ENCODE data around the gene SEPTIN10.
"Not testable (repeated sequence)": the region's sequence is repeated elsewhere in the genome, so short reads cannot be mapped to it uniquely, and the experiment has no call there.

Gene SEPTIN10

DNA sequence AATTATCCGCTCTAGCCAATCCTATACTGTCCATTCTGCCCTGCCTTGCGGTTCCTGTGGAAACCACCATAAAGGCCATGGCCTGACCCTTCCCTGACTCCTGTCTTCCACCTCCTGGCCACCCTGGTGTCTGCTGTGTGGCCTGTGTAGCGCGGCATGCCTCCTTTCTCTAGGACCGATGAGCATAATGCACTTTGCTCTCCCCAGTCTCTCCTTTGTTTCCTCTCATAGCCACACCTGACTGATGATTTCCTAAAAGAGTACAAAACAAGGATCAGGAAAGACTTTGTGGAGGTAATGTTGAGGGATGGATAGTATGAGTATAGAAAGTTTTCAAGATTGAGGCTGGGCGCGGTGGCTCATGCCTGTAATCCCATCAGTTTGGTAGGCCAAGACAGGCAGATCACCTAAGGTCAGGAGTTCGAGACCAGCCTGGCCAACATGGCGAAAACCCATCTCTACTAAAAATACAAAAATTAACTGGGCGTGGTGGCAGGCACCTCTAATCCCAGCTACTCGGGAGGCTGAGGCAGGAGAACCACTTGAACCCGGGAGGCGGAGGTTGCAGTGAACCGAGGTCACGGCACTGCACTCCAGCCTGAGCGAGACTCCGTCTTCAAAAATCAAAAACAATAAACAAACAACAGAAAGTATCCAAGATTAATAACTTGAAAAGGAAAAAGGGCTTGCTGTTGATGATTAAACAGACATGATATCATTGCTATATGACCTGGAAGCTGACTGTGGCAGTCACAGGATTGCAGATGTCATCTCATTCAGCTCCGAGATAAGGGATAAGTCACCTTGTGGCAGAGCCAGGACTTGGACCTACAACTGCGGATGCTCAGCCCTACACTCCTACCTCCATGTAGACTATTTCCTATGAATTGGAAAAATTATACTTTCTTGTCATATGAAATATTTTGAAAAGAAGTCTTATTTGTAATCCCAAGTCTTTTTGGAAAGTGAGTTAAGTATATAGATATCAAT is 17.0 kb upstream of the SEPTIN10 start:
- H3K4me1 ChIP-seq (ENCODE audit: insufficient read depth, low read length) = no peaks in the 10 kb centered on the region
- no peaks in the 10 kb centered on the region for H3K9me3 ChIP-seq (ENCODE audit: low read length)
- H3K9ac ChIP-seq (ENCODE audit: low read length) = no peak overlapping the region
- no peak overlapping the region for H3K4me3 ChIP-seq (ENCODE audit: low read depth in 1 of 2, low read length in 2 of 2)
- no peaks in the 10 kb centered on the region for H3K36me3 ChIP-seq (ENCODE audit: insufficient read depth, low read length)
- no peak overlapping the region for H3K27ac ChIP-seq (ENCODE audit: low read depth, low read length)
- H3K27me3 ChIP-seq (ENCODE audit: control insufficient read depth in 1 of 2, insufficient read depth in 2 of 2, low read length in 2 of 2) = no peaks in the 10 kb centered on the region

DNA sequence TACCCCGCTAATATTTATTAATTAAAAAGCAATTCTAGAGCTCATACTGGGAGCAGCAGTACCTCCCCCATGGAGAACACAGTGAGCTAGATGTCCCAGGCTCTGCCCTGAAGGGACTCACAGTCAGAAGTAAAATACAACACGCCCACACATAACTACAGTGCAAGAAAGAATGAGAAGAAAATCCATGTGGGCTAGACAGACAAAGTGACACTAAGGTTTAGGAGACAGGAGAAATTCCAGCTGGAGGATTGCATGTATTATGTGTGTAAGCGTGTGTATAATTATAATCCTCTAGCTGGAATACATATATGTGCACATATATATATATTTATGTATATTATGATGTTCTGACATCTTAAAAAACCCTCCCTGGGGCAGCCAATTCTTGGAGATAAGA is 16.1 kb upstream of the SEPTIN10 start:
- Histone ChIP-seq H3K9ac (ENCODE audit: low read length) (no peak overlapping the region), H3K27ac (ENCODE audit: low read depth, low read length) (no peak overlapping the region), H3K4me1 (ENCODE audit: insufficient read depth, low read length) (no peaks in the 10 kb centered on the region), H3K9me3 (ENCODE audit: low read length) (no peaks in the 10 kb centered on the region), H3K36me3 (ENCODE audit: insufficient read depth, low read length) (no peaks in the 10 kb centered on the region), H3K4me3 (ENCODE audit: low read depth in 1 of 2, low read length in 2 of 2) (no peak overlapping the region), H3K27me3 (ENCODE audit: control insufficient read depth in 1 of 2, insufficient read depth in 2 of 2, low read length in 2 of 2) (no peaks in the 10 kb centered on the region)

DNA sequence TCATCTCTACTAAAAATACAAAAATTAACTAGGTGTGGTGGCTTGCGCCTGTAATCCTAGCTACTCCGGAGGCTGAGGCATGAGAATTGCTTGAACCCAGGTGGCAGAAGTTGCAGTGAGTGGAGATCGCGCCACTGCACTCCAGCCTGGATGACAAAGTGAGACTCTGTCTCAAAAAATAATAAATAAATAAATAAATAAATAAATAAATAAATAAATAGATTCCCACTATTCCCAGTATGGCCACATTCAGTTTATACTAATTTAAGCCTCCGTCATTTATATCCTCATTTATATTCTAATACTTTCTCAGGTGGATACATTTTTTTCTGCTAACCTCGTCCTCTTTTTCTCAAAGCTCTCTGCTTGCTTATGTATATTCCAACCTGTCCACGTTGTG is 14.6 kb upstream of the SEPTIN10 start:
- not testable (repeated sequence) for H3K36me3 ChIP-seq (ENCODE audit: insufficient read depth, low read length); H3K4me1 ChIP-seq (ENCODE audit: insufficient read depth, low read length); H3K9ac ChIP-seq (ENCODE audit: low read length); H3K27ac ChIP-seq (ENCODE audit: low read depth, low read length); H3K27me3 ChIP-seq (ENCODE audit: control insufficient read depth in 1 of 2, insufficient read depth in 2 of 2, low read length in 2 of 2); H3K4me3 ChIP-seq (ENCODE audit: low read depth in 1 of 2, low read length in 2 of 2); H3K9me3 ChIP-seq (ENCODE audit: low read length)

DNA sequence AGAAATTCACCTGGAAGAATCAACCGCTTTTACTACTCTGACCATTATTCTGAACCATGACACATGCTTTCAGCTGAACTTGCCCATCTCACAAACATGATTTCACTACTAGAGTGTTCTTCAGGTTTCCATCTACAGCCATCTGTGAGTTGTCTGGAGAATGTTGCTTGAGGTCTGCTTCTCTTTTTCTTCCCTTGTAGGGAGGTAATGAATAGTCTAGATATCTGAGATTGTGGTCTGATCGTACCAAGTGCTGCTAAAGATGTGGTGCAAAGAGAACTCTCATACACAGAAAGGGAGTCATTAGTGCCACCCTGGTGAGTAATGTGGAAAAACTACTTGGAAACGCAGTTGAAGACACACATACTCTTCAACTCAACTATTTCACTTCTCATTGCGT is 10.6 kb upstream of the SEPTIN10 start:
- no peaks in the 10 kb centered on the region for H3K27me3 ChIP-seq (ENCODE audit: control insufficient read depth in 1 of 2, insufficient read depth in 2 of 2, low read length in 2 of 2)
- no peak overlapping the region for H3K4me3 ChIP-seq (ENCODE audit: low read depth in 1 of 2, low read length in 2 of 2)
- no peak overlapping the region for H3K9ac ChIP-seq (ENCODE audit: low read length)
- H3K36me3 ChIP-seq (ENCODE audit: insufficient read depth, low read length) = no peaks in the 10 kb centered on the region
- no peaks in the 10 kb centered on the region for H3K9me3 ChIP-seq (ENCODE audit: low read length)
- H3K4me1 ChIP-seq (ENCODE audit: insufficient read depth, low read length) = no peaks in the 10 kb centered on the region
- H3K27ac ChIP-seq (ENCODE audit: low read depth, low read length) = no peak overlapping the region

DNA sequence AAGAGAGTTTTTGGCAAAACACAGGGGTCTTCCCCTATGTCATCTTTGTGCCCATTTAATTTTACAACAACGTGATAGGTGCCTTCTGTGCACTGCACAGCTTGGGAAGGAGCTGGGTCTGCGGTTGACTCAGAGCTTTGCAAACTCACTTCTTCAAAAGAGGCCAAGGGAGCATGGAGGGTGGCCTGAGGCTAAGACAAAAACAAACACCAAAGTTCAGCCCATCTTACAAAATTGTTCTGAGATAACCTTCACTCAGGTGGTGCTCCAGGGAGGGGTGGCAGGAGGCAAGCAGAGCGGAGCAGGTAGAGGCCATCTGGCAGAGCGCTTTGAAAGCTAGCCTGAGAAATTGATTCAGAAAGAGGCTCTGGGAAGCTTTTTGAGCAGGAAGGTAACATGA is 10.2 kb upstream of the SEPTIN10 start:
- no peak overlapping the region for H3K9ac ChIP-seq (ENCODE audit: low read length)
- no peak overlapping the region for H3K4me3 ChIP-seq (ENCODE audit: low read depth in 1 of 2, low read length in 2 of 2)
- no peaks in the 10 kb centered on the region for H3K27me3 ChIP-seq (ENCODE audit: control insufficient read depth in 1 of 2, insufficient read depth in 2 of 2, low read length in 2 of 2)
- H3K36me3 ChIP-seq (ENCODE audit: insufficient read depth, low read length) = no peaks in the 10 kb centered on the region
- H3K9me3 ChIP-seq (ENCODE audit: low read length) = no peaks in the 10 kb centered on the region
- no peak overlapping the region for H3K27ac ChIP-seq (ENCODE audit: low read depth, low read length)
- H3K4me1 ChIP-seq (ENCODE audit: insufficient read depth, low read length) = no peaks in the 10 kb centered on the region

DNA sequence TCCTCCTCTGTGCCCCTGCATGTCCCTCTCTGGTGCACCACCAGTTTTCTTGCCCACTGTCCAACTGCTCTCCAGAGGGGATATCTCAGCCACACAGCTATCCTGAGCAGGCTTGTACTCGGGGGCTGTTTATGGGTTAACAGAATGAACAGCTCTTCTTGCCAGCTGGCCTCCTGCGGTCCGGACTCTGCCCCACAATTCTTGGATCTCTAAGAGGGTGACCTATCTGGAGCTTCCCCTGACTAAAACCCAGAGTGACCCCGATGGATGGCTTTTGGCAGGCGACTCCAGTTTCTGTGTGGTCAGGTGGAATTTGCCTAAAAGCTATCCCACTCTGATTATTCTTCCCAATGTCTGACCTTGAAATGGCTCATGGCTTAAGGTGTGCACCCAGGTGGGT is 9.5 kb upstream of the SEPTIN10 start:
- no peaks in the 10 kb centered on the region for H3K36me3 ChIP-seq (ENCODE audit: insufficient read depth, low read length)
- no peaks in the 10 kb centered on the region for H3K9me3 ChIP-seq (ENCODE audit: low read length)
- H3K4me3 ChIP-seq (ENCODE audit: low read depth in 1 of 2, low read length in 2 of 2) = no peak overlapping the region
- H3K9ac ChIP-seq (ENCODE audit: low read length) = no peak overlapping the region
- H3K27ac ChIP-seq (ENCODE audit: low read depth, low read length) = no peak overlapping the region
- H3K27me3 ChIP-seq (ENCODE audit: control insufficient read depth in 1 of 2, insufficient read depth in 2 of 2, low read length in 2 of 2) = no peaks in the 10 kb centered on the region
- H3K4me1 ChIP-seq (ENCODE audit: insufficient read depth, low read length) = no peaks in the 10 kb centered on the region

DNA sequence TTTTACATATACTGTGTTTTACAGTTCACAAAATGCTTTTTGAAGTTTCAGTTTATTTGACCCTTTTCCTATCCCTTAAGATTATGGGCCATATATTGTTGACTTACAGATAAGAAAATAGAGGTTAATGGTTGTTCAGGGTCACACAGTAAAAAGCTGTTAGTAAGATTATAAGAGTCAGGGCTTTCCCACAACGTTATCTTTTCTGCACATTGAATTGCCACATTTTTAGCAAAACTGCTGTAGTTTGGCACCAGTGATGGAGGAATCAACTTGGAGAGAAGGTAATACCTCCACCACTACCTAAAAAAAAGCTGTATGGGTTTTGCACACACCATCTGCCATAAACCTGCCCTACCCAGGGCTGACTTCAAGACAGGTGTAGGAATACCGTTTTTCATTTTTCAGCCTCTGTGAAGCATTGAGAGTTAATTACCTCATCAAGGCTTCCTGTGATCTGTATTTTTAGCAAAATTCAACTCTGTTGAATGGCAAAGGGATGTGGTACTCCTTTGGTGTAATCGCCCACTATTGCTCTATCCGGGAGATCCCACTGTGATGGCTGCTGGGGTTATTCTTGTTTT is 5.4 kb upstream of the SEPTIN10 start:
- Histone ChIP-seq H3K36me3 (ENCODE audit: insufficient read depth, low read length) (no peaks in the 10 kb centered on the region), H3K9ac (ENCODE audit: low read length) (no peak overlapping the region), H3K27ac (ENCODE audit: low read depth, low read length) (no peak overlapping the region), H3K4me1 (ENCODE audit: insufficient read depth, low read length) (peaks cover 18% of the 10 kb centered on the region), H3K9me3 (ENCODE audit: low read length) (no peaks in the 10 kb centered on the region), H3K4me3 (ENCODE audit: low read depth in 1 of 2, low read length in 2 of 2) (no peak overlapping the region), H3K27me3 (ENCODE audit: control insufficient read depth in 1 of 2, insufficient read depth in 2 of 2, low read length in 2 of 2) (no peaks in the 10 kb centered on the region)

DNA sequence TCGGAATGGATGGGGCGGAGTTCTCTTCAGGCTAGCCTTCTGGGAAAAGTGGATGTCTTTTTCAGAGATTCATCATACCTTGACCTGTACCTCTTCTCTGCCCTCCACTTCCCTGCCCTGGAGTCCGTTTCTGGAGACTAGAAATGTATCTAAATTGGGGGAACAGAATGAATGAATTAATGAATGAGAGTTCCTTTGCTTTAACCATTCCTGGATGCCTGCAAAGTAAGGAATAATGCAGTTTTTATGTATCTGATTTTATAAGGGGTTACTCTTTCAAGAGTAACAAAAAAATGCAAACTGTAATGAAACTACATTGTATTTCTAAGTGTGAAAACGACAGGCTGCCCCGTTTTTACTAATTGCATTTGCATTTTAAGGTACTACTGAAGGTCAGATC is 2.4 kb upstream of the SEPTIN10 start:
- Histone ChIP-seq H3K27me3 (ENCODE audit: control insufficient read depth in 1 of 2, insufficient read depth in 2 of 2, low read length in 2 of 2) (no peaks in the 10 kb centered on the region), H3K36me3 (ENCODE audit: insufficient read depth, low read length) (no peaks in the 10 kb centered on the region), H3K27ac (ENCODE audit: low read depth, low read length) (no peak overlapping the region), H3K4me1 (ENCODE audit: insufficient read depth, low read length) (peaks cover 33% of the 10 kb centered on the region), H3K9ac (ENCODE audit: low read length) (no peak overlapping the region), H3K9me3 (ENCODE audit: low read length) (no peaks in the 10 kb centered on the region), H3K4me3 (ENCODE audit: low read depth in 1 of 2, low read length in 2 of 2) (peak overlapping the region in 1 of 2 donors; percentile 58)

DNA sequence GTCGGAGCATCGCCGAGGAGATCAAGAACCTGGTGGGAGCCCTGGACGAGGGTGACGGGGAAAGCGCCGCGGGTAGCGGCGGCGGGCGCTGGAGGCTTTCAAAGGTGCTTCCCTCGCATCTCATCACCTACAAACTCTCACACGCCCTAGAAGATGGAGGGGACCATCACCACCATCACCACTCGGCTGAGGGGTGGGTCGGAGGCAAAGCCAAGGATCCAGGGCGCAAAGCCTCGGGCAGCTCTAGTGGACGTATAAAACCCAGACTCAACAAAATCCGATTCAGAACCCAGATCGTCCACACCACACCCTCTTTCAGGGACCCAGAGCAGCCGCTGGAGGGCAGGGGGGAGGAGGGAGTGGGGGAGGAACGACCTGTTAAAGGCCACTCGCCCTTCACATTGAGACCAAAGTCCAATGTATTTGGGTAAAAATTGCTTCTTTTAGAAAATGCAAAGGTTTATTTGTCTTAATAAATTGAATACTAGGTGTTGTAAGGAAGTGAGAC is 1.9 kb upstream of the SEPTIN10 start:
- no peaks in the 10 kb centered on the region for H3K9me3 ChIP-seq (ENCODE audit: low read length)
- H3K9ac ChIP-seq (ENCODE audit: low read length) = no peak overlapping the region
- H3K27ac ChIP-seq (ENCODE audit: low read depth, low read length) = peak overlapping the region; percentile 37
- peaks cover 38% of the 10 kb centered on the region for H3K4me1 ChIP-seq (ENCODE audit: insufficient read depth, low read length)
- peak overlapping the region; percentile 58 to 71 for H3K4me3 ChIP-seq (ENCODE audit: low read depth in 1 of 2, low read length in 2 of 2)
- H3K36me3 ChIP-seq (ENCODE audit: insufficient read depth, low read length) = no peaks in the 10 kb centered on the region
- no peaks in the 10 kb centered on the region for H3K27me3 ChIP-seq (ENCODE audit: control insufficient read depth in 1 of 2, insufficient read depth in 2 of 2, low read length in 2 of 2)

DNA sequence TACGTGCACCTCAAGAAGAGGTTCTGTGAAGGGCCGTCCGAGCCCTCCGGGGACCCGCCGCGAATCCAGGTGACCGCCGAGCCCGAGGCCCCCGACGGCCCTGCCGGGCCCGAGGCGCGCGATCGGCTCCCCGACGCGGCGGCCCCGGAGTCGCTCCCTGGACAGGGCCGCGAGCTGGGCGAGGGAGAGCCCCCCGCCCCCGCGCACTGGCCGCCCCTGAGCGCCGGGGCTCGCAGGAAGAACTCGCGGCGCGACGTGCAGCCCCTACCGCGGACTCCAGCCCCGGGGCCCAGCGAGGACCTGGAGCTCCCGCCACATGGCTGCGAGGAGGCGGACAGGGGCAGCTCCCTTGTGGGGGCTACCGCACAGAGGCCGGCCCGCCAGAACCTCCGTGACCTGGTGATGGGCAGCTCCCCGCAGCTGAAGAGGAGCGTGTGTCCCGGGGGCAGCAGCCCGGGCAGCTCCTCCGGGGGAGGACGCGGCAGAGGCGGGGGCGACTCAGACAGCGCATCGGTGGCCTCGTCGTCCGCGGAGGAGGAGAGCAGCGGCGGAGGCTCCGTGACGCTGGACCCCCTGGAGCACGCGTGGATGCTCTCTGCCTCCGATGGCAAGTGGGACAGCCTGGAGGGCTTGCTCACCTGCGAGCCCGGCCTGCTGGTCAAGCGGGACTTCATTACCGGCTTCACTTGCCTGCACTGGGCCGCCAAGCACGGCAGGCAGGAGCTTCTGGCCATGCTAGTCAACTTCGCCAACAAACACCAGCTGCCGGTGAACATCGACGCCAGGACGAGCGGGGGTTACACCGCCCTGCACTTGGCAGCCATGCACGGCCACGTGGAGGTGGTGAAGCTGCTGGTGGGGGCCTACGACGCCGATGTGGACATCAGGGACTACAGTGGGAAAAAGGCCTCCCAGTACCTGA is 1.2 kb upstream of the SEPTIN10 start:
- H3K4me3 ChIP-seq (ENCODE audit: low read depth in 1 of 2, low read length in 2 of 2) = peak overlapping the region; percentile 58 to 71
- peaks cover 38% of the 10 kb centered on the region for H3K4me1 ChIP-seq (ENCODE audit: insufficient read depth, low read length)
- no peaks in the 10 kb centered on the region for H3K36me3 ChIP-seq (ENCODE audit: insufficient read depth, low read length)
- H3K27ac ChIP-seq (ENCODE audit: low read depth, low read length) = peak overlapping the region; percentile 75
- H3K9me3 ChIP-seq (ENCODE audit: low read length) = no peaks in the 10 kb centered on the region
- no peaks in the 10 kb centered on the region for H3K27me3 ChIP-seq (ENCODE audit: control insufficient read depth in 1 of 2, insufficient read depth in 2 of 2, low read length in 2 of 2)
- peak overlapping the region; percentile 31 for H3K9ac ChIP-seq (ENCODE audit: low read length)

Data from muscle layer of colon (tissue), 2 donors.